Measurements from ENCODE around the gene DMPK.

- TF ChIP-seq CTCF (IDR thresholded peaks at IDR 0.05) (no peak), POLR2AphosphoS5 (IDR thresholded peaks at IDR 0.05) (no peak), POLR2A (IDR thresholded peaks at IDR 0.05) (no peak)
Measured at GRCh38 chr19:45824531-45825262, 42.4 kb upstream of the DMPK start.
